NB4 (cell line): ENCODE data around the gene PRKCE.

Source experiments
- CTCF ChIP-seq: IDR thresholded peaks from one replicate; pipeline ENCODE4 v1.5.1; 2012; ENCODE audit warnings: low read depth, low read length
- MAX ChIP-seq: IDR thresholded peaks from 2 replicates; pipeline ENCODE4 v1.6.1; 2011; ENCODE audit warnings: low read depth, low read length
- MYC ChIP-seq: IDR thresholded peaks from 2 replicates; pipeline ENCODE4 v1.6.1; 2011; ENCODE audit warnings: low read depth, low read length
- POLR2A ChIP-seq: IDR thresholded peaks from 2 replicates; pipeline ENCODE4 v1.6.1; 2011; ENCODE audit warnings: mild to moderate bottlenecking; ENCODE audit not compliant: insufficient read length; ENCODE audit errors: extremely low read depth

GRCh38 chr2:45622336-45623075, 29.0 kb upstream of the PRKCE start:
- TF ChIP-seq CTCF (no peak), MAX (no peak), POLR2A (no peak), MYC (no peak)
